ENCODE measurements around the gene MGARP.

Gene MGARP

GRCh38 chr4:139243448-139244365 is 36.3 kb downstream of the MGARP start:
- no peak for DNase-seq

GRCh38 chr4:139242511-139243051 is 37.4 kb downstream of the MGARP start:
- no peak for DNase-seq

- DNase-seq: no peak
Observed at GRCh38 chr4:139241784-139242151, 38.3 kb downstream of the MGARP start.

- DNase-seq: no peak
Observed at GRCh38 chr4:139241086-139241783, 38.8 kb downstream of the MGARP start.

GRCh38 chr4:139239127-139239772 is 40.8 kb downstream of the MGARP start:
- no peak for DNase-seq

GRCh38 chr4:139234253-139234652 is 45.8 kb downstream of the MGARP start:
- no peak for DNase-seq

GRCh38 chr4:139229534-139230039 is 50.4 kb downstream of the MGARP start:
- peak in 1 of 2 donors; percentile 58 for DNase-seq

GRCh38 chr4:139227729-139228404 is 52.2 kb downstream of the MGARP start:
- DNase-seq: peak in 1 of 2 donors; percentile 52

- peak in 1 of 2 donors; percentile 57 for DNase-seq
Observed at GRCh38 chr4:139223682-139224317, 56.2 kb downstream of the MGARP start.

GRCh38 chr4:139222215-139222614 is 57.8 kb downstream of the MGARP start:
- no peak for DNase-seq

GRCh38 chr4:139221687-139222086 is 58.3 kb downstream of the MGARP start:
- no peak for DNase-seq

- DNase-seq: no peak
Observed at GRCh38 chr4:139219450-139220055, 60.5 kb downstream of the MGARP start.

All from bone marrow (tissue), 2 donors.